ENCODE data around the gene SLC7A9.

SLC7A9 gene

DNA sequence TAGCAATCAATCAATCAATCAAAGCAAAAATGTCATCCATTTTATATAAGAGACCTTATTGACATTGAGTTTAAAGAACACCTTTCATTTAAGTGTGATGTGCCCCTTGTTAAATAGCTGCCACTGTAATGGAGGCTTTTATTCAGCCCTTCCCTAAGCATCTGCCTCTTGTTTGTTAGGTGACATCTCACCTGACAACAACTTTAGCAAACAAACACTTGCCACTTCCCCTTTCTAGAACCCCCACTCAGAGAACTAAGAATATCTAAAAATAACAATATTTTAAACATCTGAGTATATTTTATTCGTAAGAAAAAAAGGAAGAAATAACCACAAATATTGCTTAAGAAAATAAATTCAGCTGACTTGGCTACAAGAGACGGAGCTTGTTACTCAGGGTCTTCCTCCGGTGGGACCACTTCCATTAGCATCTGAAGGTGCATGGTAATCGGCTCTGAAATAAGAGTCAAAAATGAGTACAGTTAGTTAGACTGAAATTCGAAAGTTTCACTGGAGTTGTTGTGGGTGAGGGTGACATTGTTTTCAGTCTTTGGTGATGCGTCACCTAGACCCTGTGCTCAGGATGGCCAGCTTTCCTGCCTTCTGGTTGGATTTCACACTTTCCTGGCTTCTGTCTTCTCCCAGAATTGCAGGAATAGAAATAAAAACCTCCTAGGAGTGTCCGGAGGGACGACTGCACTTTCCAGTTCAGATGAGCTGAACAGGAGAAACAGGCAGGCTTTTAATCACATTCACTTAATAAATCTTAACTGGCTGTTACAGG lies 39.1 kb downstream of the SLC7A9 start:
- Histone ChIP-seq H3K4me3 (ENCODE audit: low read length in 2 of 2) (no peak overlapping the region), H3K27ac (ENCODE audit: low read depth in 2 of 2, low read length in 2 of 2) (no peak overlapping the region), H3K4me1 (ENCODE audit: control insufficient read depth in 2 of 2, insufficient read depth in 2 of 2, low read length in 2 of 2) (no peaks in the 10 kb centered on the region), H3K36me3 (ENCODE audit: control insufficient read depth in 2 of 2, insufficient read depth in 2 of 2, low read length in 2 of 2) (no peaks in the 10 kb centered on the region), H3K9me3 (ENCODE audit: control insufficient read depth in 2 of 2, low read length in 2 of 2) (no peaks in the 10 kb centered on the region), H3K27me3 (ENCODE audit: control insufficient read depth in 2 of 2, insufficient read depth in 2 of 2, low read length in 2 of 2) (no peaks in the 10 kb centered on the region), H3K9ac (ENCODE audit: low read depth in 1 of 2, low read length in 2 of 2) (no peak overlapping the region)

DNA sequence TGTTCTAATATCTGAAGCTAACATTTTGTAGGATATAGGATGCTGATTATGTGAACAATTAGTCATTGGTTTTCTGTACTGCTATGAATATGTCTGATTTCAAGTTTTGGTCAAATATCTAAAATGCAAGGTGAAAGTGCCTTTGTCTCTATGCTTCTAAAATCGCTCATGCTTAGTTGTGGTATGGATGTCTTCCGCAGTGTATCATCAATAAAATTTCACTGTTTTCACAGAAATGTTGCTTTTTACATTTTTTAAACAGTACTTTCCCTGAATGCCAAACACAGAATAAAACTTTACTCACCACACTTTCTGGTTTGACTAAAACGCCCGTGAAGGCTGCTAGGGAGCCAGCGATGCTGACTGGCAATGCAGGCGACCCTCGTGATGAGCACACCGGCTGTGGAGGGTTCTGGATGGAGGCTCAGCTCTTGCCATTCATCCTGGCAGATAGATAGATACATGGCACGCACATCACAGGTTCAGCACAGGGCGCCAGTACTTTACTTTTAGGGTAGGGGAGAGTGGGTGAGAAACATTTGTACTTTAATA lies 40.1 kb downstream of the SLC7A9 start:
- H3K9me3 ChIP-seq (ENCODE audit: control insufficient read depth in 2 of 2, low read length in 2 of 2): no peaks in the 10 kb centered on the region
- no peaks in the 10 kb centered on the region for H3K4me1 ChIP-seq (ENCODE audit: control insufficient read depth in 2 of 2, insufficient read depth in 2 of 2, low read length in 2 of 2)
- no peak overlapping the region for H3K27ac ChIP-seq (ENCODE audit: low read depth in 2 of 2, low read length in 2 of 2)
- H3K27me3 ChIP-seq (ENCODE audit: control insufficient read depth in 2 of 2, insufficient read depth in 2 of 2, low read length in 2 of 2): no peaks in the 10 kb centered on the region
- H3K36me3 ChIP-seq (ENCODE audit: control insufficient read depth in 2 of 2, insufficient read depth in 2 of 2, low read length in 2 of 2): no peaks in the 10 kb centered on the region
- no peak overlapping the region for H3K4me3 ChIP-seq (ENCODE audit: low read length in 2 of 2)
- no peak overlapping the region for H3K9ac ChIP-seq (ENCODE audit: low read depth in 1 of 2, low read length in 2 of 2)

DNA sequence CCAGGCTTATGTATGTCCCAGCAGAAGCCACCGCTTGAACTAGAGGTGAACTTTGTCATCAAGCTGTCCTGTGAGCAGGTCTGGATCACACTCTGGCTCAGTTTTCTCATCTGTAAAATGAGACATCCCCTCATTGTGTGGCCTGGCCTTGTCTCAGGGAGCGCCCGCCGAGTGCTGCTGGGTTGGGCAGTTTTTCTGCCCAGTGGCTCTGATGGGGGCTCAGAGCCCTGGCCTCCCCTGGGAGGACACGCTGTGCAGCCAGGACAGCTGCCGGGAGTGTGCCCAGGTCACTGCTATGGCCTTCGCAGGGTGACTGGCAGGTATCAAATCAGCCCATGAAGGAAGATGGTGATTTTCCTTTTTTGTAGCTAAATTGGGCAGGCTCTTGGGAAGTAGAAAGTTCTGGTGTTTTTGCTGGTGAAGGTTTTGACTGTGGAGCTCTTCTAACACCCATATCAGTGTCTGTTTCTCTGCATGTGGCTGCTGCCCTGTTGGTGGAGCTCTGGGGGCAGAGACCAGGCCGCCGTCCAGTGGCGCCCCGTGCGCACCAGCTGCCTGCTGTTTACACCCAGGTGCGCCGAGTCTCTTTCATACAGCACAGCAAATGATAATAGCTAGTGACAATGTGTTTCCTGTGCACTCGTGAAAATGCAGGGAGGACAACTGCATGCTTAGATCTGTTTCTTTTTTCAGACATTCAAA lies 40.8 kb downstream of the SLC7A9 start:
- H3K9me3 ChIP-seq (ENCODE audit: control insufficient read depth in 2 of 2, low read length in 2 of 2): no peaks in the 10 kb centered on the region
- no peaks in the 10 kb centered on the region for H3K36me3 ChIP-seq (ENCODE audit: control insufficient read depth in 2 of 2, insufficient read depth in 2 of 2, low read length in 2 of 2)

DNA sequence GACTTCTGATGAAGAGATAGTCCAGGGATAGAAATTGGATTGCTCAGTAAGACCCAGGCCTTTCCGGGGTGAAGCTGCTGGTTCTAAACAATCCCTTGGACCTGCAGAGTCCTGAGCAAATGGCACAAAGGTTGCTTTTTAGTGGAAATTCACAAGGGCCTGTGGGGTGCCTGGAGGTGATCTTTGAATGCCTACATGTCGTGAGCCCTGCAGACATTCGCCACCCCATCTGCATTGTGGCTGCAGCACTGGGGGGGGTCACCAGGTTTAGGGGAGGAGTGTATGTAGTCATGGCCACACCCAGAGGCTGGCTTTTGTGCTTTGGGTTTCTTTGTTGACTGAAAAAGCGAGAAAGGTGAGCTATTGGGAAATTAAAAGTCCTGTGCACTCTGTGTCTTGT lies 41.4 kb downstream of the SLC7A9 start:
- no peaks in the 10 kb centered on the region for H3K4me1 ChIP-seq (ENCODE audit: control insufficient read depth in 2 of 2, insufficient read depth in 2 of 2, low read length in 2 of 2)
- no peak overlapping the region for H3K4me3 ChIP-seq (ENCODE audit: low read length in 2 of 2)
- no peaks in the 10 kb centered on the region for H3K27me3 ChIP-seq (ENCODE audit: control insufficient read depth in 2 of 2, insufficient read depth in 2 of 2, low read length in 2 of 2)
- no peak overlapping the region for H3K27ac ChIP-seq (ENCODE audit: low read depth in 2 of 2, low read length in 2 of 2)
- no peak overlapping the region for H3K9ac ChIP-seq (ENCODE audit: low read depth in 1 of 2, low read length in 2 of 2)
- no peaks in the 10 kb centered on the region for H3K36me3 ChIP-seq (ENCODE audit: control insufficient read depth in 2 of 2, insufficient read depth in 2 of 2, low read length in 2 of 2)
- H3K9me3 ChIP-seq (ENCODE audit: control insufficient read depth in 2 of 2, low read length in 2 of 2): no peaks in the 10 kb centered on the region

More for the DNA sequence above, 40.8 kb downstream of the SLC7A9 start:
- H3K4me3 ChIP-seq (ENCODE audit: low read length in 2 of 2): no peak overlapping the region
- no peaks in the 10 kb centered on the region for H3K27me3 ChIP-seq (ENCODE audit: control insufficient read depth in 2 of 2, insufficient read depth in 2 of 2, low read length in 2 of 2)
- no peak overlapping the region for H3K27ac ChIP-seq (ENCODE audit: low read depth in 2 of 2, low read length in 2 of 2)
- no peaks in the 10 kb centered on the region for H3K4me1 ChIP-seq (ENCODE audit: control insufficient read depth in 2 of 2, insufficient read depth in 2 of 2, low read length in 2 of 2)
- H3K9ac ChIP-seq (ENCODE audit: low read depth in 1 of 2, low read length in 2 of 2): no peak overlapping the region

DNA sequence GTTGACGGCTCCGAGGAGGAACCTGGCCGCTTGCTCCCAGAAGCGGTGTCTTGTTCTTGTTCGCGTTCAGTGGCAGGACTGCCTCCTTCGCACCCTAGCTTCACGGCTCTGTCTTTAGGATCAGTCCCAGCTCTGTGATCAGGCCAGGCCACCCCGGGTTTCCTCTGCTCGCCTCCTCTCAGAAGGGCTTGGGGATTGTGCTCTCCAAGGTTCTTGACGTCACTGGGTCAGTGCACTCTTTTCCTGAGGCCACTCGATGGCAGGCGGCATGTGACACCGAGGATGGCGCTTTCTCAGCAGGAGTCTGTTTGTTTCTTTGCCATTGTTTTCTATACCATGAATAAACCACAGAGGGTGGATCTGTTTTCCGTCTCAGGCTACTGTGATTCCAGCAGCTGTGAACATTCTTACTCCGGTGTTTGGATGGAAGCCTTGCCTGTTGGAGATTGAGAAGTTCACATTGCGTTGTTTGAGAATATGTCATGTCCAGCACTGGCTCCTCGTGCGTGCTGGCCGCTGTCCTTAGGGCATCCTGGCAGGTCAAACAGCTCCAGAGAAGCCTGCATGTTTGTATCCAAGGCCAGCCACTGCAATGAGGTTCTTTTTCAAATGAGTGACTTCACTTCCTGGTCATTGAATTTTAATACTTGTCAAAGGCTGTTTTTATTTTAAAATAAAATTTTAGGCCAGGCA lies 44.5 kb downstream of the SLC7A9 start:
- Histone ChIP-seq H3K9ac (ENCODE audit: low read depth in 1 of 2, low read length in 2 of 2) (no peak overlapping the region), H3K4me1 (ENCODE audit: control insufficient read depth in 2 of 2, insufficient read depth in 2 of 2, low read length in 2 of 2) (peaks cover 0 to 6% of the 10 kb centered on the region in 2 donors), H3K4me3 (ENCODE audit: low read length in 2 of 2) (no peak overlapping the region), H3K27ac (ENCODE audit: low read depth in 2 of 2, low read length in 2 of 2) (no peak overlapping the region), H3K9me3 (ENCODE audit: control insufficient read depth in 2 of 2, low read length in 2 of 2) (no peaks in the 10 kb centered on the region), H3K27me3 (ENCODE audit: control insufficient read depth in 2 of 2, insufficient read depth in 2 of 2, low read length in 2 of 2) (no peaks in the 10 kb centered on the region), H3K36me3 (ENCODE audit: control insufficient read depth in 2 of 2, insufficient read depth in 2 of 2, low read length in 2 of 2) (no peaks in the 10 kb centered on the region)

DNA sequence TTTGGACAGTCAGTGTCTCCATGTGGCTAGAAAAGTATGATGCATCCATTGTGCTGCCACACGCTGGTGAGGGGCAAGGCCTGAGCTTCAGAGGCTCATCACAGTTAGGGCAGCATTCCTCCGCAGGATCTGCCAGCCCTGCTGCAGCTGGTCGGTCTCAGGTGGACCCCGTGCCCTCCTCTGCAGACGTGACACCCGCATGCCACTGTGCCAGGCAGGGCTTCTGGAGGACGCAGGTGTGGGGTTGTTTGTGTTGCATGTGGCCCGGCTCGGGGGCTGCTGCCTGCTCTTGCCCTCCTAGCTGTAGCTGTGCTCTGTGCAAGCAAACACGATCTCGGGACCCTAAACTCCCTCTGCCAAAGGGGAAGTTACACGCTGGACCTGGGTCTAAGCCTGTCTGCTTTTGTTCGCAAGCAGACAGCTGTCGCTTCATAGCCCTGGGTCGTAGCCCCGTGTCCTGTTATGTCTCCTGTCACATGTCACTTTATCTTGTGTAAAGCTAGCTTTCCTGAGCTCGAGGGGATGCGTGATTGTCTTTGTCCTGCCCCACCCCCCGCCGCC lies 45.3 kb downstream of the SLC7A9 start:
- Histone ChIP-seq H3K36me3 (ENCODE audit: control insufficient read depth in 2 of 2, insufficient read depth in 2 of 2, low read length in 2 of 2) (no peaks in the 10 kb centered on the region), H3K9me3 (ENCODE audit: control insufficient read depth in 2 of 2, low read length in 2 of 2) (no peaks in the 10 kb centered on the region), H3K9ac (ENCODE audit: low read depth in 1 of 2, low read length in 2 of 2) (no peak overlapping the region), H3K27me3 (ENCODE audit: control insufficient read depth in 2 of 2, insufficient read depth in 2 of 2, low read length in 2 of 2) (peaks cover 0 to 5% of the 10 kb centered on the region in 2 donors), H3K4me1 (ENCODE audit: control insufficient read depth in 2 of 2, insufficient read depth in 2 of 2, low read length in 2 of 2) (peaks cover 0 to 6% of the 10 kb centered on the region in 2 donors), H3K4me3 (ENCODE audit: low read length in 2 of 2) (no peak overlapping the region), H3K27ac (ENCODE audit: low read depth in 2 of 2, low read length in 2 of 2) (no peak overlapping the region)

DNA sequence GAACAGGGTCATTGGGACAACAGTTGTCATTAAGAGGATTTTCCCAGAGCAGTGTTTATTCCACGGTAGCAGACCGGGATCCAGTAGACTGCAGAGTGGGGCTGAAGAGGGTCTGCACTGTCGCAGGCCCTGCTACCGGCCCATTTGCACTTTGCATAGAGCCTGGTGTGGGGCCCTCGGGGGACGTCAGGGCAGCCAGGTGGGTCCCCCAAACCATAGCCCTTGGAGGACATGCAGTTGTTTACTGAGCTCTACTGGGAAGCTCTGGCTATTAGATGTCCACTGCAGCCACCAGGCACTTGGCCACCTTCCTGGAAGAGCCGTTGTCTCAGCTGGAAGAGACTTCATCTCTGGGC lies 45.8 kb downstream of the SLC7A9 start:
- no peaks in the 10 kb centered on the region for H3K36me3 ChIP-seq (ENCODE audit: control insufficient read depth in 2 of 2, insufficient read depth in 2 of 2, low read length in 2 of 2)

DNA sequence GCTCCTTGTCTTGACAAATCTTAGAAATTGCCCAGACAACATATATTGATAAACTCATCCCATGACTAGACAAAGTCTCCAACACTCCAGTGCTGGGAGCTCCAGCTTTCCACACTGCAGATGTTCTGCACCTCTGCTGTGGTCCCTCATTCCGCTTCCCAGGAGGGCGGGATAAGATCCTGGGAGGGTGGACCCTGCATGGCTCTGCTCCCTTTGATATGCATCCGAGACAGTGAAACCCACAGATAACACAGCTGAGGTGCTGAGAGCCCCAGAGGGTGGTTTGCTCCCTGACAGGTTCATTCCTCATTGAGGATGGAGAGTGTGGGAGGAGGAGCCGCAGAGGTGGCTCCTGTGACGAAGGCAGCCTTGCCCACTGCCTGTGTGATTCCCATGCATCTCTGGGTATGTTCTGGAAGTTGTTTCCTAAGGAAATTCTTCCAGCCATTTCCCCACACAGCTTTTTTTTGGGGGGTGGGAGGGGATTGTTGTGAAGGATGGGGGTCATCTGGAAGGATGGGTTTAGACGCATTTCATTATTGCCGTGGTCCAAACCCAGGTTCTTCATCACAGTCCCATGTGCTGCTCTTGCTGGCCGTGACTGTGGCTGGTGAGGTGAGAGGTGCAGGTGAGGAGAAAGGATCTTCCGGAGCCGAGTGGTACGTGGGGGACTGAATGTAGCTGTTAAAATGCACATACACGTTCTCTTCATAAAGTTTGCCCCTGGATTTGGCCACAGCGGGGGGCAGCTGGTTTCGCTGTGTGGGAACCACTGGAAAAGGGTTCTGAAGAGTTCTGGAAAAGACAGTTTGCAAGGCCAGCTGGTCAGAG lies 46.4 kb downstream of the SLC7A9 start:
- Histone ChIP-seq H3K27ac (ENCODE audit: low read depth in 2 of 2, low read length in 2 of 2) (no peak overlapping the region), H3K4me3 (ENCODE audit: low read length in 2 of 2) (no peak overlapping the region), H3K9me3 (ENCODE audit: control insufficient read depth in 2 of 2, low read length in 2 of 2) (no peaks in the 10 kb centered on the region), H3K9ac (ENCODE audit: low read depth in 1 of 2, low read length in 2 of 2) (no peak overlapping the region), H3K4me1 (ENCODE audit: control insufficient read depth in 2 of 2, insufficient read depth in 2 of 2, low read length in 2 of 2) (peaks cover 0 to 6% of the 10 kb centered on the region in 2 donors), H3K27me3 (ENCODE audit: control insufficient read depth in 2 of 2, insufficient read depth in 2 of 2, low read length in 2 of 2) (peaks cover 0 to 5% of the 10 kb centered on the region in 2 donors), H3K36me3 (ENCODE audit: control insufficient read depth in 2 of 2, insufficient read depth in 2 of 2, low read length in 2 of 2) (no peaks in the 10 kb centered on the region)

More for the DNA sequence above, 45.8 kb downstream of the SLC7A9 start:
- Histone ChIP-seq H3K9ac (ENCODE audit: low read depth in 1 of 2, low read length in 2 of 2) (no peak overlapping the region), H3K27me3 (ENCODE audit: control insufficient read depth in 2 of 2, insufficient read depth in 2 of 2, low read length in 2 of 2) (peaks cover 0 to 5% of the 10 kb centered on the region in 2 donors), H3K4me3 (ENCODE audit: low read length in 2 of 2) (no peak overlapping the region), H3K9me3 (ENCODE audit: control insufficient read depth in 2 of 2, low read length in 2 of 2) (no peaks in the 10 kb centered on the region), H3K27ac (ENCODE audit: low read depth in 2 of 2, low read length in 2 of 2) (no peak overlapping the region), H3K4me1 (ENCODE audit: control insufficient read depth in 2 of 2, insufficient read depth in 2 of 2, low read length in 2 of 2) (peaks cover 0 to 6% of the 10 kb centered on the region in 2 donors)
